OCI-LY3 (cell line): Measurements from ENCODE around the gene SOWAHD.
A peak's percentile ranks its signal among the peaks of the same experiment; 100 is the strongest.

Experiments
- H2AFZ ChIP-seq: fragments of 200-600, 300-600 bp; shearing (Covaris generic); 2 replicates; pipeline ENCODE4 v1.6.0; 2014; ENCODE audit warnings: antibody characterized with exemption, low read depth, low read length
- H3K27ac ChIP-seq: fragments of 200-600, 300-600 bp; sonication (generic); 2 replicates; pipeline ENCODE4 v1.5.1; 2014; ENCODE audit warnings: mild to moderate bottlenecking, low read length, moderate library complexity, mixed read lengths
- H3K27me3 ChIP-seq: fragments of 200-600, 300-600 bp; sonication (generic); 2 replicates; pipeline ENCODE4 v1.6.1; 2014; ENCODE audit warnings: low read depth, low read length, mixed read lengths
- H3K36me3 ChIP-seq: fragments of 200-600, 300-600 bp; sonication (generic); replicated peaks from 2 replicates; pipeline ENCODE3; 2014; ENCODE audit warnings: low read depth, low read length, mixed read lengths
- H3K4me1 ChIP-seq: fragments of 300-600, 200-600 bp; sonication (generic); 2 replicates; pipeline ENCODE4 v1.6.1; 2014; ENCODE audit warnings: low read length, mixed read lengths
- H3K4me2 ChIP-seq: fragments of 200-600, 300-600 bp; sonication (generic); 2 replicates; pipeline ENCODE4 v1.6.1; 2014; ENCODE audit warnings: low read length, mixed read lengths
- H3K4me3 ChIP-seq: fragments of 300-600, 200-600 bp; sonication (generic); 2 replicates; pipeline ENCODE4 v1.5.1; 2014; ENCODE audit warnings: antibody characterized with exemption, mild to moderate bottlenecking, low read length, moderate library complexity
- H3K79me2 ChIP-seq: fragments of 300-600, 200-600 bp; shearing (Covaris generic); 2 replicates; pipeline ENCODE4 v1.6.1; 2014; ENCODE audit warnings: mild to moderate bottlenecking, low read length, mixed read lengths
- H3K9ac ChIP-seq: fragments of 300-600, 200-600 bp; shearing (Covaris generic); 2 replicates; pipeline ENCODE4 v1.6.0; 2014; ENCODE audit warnings: mild to moderate bottlenecking, low read length, moderate library complexity
- H3K9me3 ChIP-seq: fragments of 200-600, 300-600 bp; shearing (Covaris generic); 2 replicates; pipeline ENCODE4 v1.6.1; 2014; ENCODE audit warnings: low read length, mixed read lengths; ENCODE audit not compliant: insufficient read depth
- H4K20me1 ChIP-seq: fragments of 200-600, 300-600 bp; sonication (generic); 2 replicates; pipeline ENCODE4 v1.6.1; 2016; ENCODE audit warnings: low read length, mixed read lengths; ENCODE audit not compliant: insufficient read depth
- CTCF ChIP-seq: fragments of 200-600, 300-600 bp; sonication (generic); IDR thresholded peaks from 2 replicates; pipeline ENCODE4 v1.5.1; 2014; ENCODE audit warnings: antibody characterized with exemption, low read length, low read depth
- EZH2phosphoT487 ChIP-seq: fragments of 200-600 bp; shearing (Covaris generic); IDR thresholded peaks from 2 replicates; pipeline ENCODE4 v1.6.1; 2018; ENCODE audit warnings: antibody characterized with exemption, mixed run types, low read depth

Gene SOWAHD

GRCh38 chrX:119759248-119759766 is 919 bp downstream of the SOWAHD start:
- Histone ChIP-seq H3K9ac (peak overlapping the region; percentile 39; the same call in 1 of the 2 replicates), H3K27me3 (no peaks in the 10 kb centered on the region), H3K79me2 (no peaks in the 10 kb centered on the region), H3K4me2 (peak overlapping the region; percentile 87), H3K9me3 (no peaks in the 10 kb centered on the region), H2AFZ (no peak overlapping the region), H3K4me1 (peaks cover 75% of the 10 kb centered on the region), H3K36me3 (no peaks in the 10 kb centered on the region), H4K20me1 (no peaks in the 10 kb centered on the region), H3K27ac (0 out of 2 replicates have a peak overlapping the region, but pooled peaks have one; percentile 30), H3K4me3 (peak overlapping the region; percentile 93)
- no peak for TF ChIP-seq CTCF
- no peak for TF ChIP-seq EZH2phosphoT487

GRCh38 chrX:119760026-119760877 is 1.9 kb downstream of the SOWAHD start:
- Histone ChIP-seq H2AFZ (no peak overlapping the region), H3K36me3 (no peaks in the 10 kb centered on the region), H3K27ac (peak overlapping the region; percentile 30), H4K20me1 (no peaks in the 10 kb centered on the region), H3K9me3 (no peaks in the 10 kb centered on the region), H3K4me2 (peak overlapping the region; percentile 87), H3K27me3 (no peaks in the 10 kb centered on the region), H3K4me3 (peak overlapping the region; percentile 93), H3K4me1 (peaks cover 73% of the 10 kb centered on the region), H3K9ac (peak overlapping the region; percentile 39), H3K79me2 (no peaks in the 10 kb centered on the region)
- no peak for TF ChIP-seq CTCF
- no peak for TF ChIP-seq EZH2phosphoT487

- Histone ChIP-seq H3K36me3 (no peaks in the 10 kb centered on the region), H3K4me2 (peak overlapping the region; percentile 28; the same call in 1 of the 2 replicates), H3K79me2 (no peaks in the 10 kb centered on the region), H3K4me3 (no peak overlapping the region), H3K9ac (no peak overlapping the region), H3K9me3 (no peaks in the 10 kb centered on the region), H2AFZ (no peak overlapping the region), H3K4me1 (peaks cover 54% of the 10 kb centered on the region), H4K20me1 (no peaks in the 10 kb centered on the region), H3K27me3 (no peaks in the 10 kb centered on the region), H3K27ac (no peak overlapping the region)
- no peak for TF ChIP-seq CTCF
Measured at GRCh38 chrX:119762718-119763117, 4.3 kb downstream of the SOWAHD start.

- H3K27me3 ChIP-seq: no peaks in the 10 kb centered on the region
- 0 out of 2 replicates have a peak overlapping the region, but pooled peaks have one; percentile 12 for H3K27ac ChIP-seq
- TF ChIP-seq EZH2phosphoT487: no peak
- no peak for TF ChIP-seq CTCF
- H3K4me2 ChIP-seq: peak overlapping the region; percentile 28; the same call in 1 of the 2 replicates
- no peak overlapping the region for H3K4me3 ChIP-seq
- H3K9me3 ChIP-seq: no peaks in the 10 kb centered on the region
- no peaks in the 10 kb centered on the region for H3K36me3 ChIP-seq
- H3K9ac ChIP-seq: no peak overlapping the region
- no peaks in the 10 kb centered on the region for H3K79me2 ChIP-seq
- H2AFZ ChIP-seq: no peak overlapping the region
- H4K20me1 ChIP-seq: no peaks in the 10 kb centered on the region
- peaks cover 56% of the 10 kb centered on the region for H3K4me1 ChIP-seq
Measured at GRCh38 chrX:119763181-119763580, 4.8 kb downstream of the SOWAHD start.
